Vagina (tissue), 2 donors: ENCODE results near the gene BLM.

ENCODE experiments used
- POLR2A ChIP-seq, 2 donors: fragments of 450-650 bp; IDR thresholded peaks; one replicate each; pipeline ENCODE4 v1.6.1; 2017; ENCODE audit warnings: antibody characterized with exemption in 2 of 2, mild to moderate bottlenecking in 2 of 2, moderate library complexity in 2 of 2
- POLR2AphosphoS5 ChIP-seq, 2 donors: sonication (generic); formaldehyde crosslinking; IDR thresholded peaks; one replicate each; pipeline ENCODE4 v1.9.0; 2017; ENCODE audit warnings: antibody characterized with exemption in 2 of 2, mild to moderate bottlenecking in 2 of 2, low read depth in 1 of 2; ENCODE audit not compliant: insufficient read depth in 1 of 2
- TF ChIP-seq, protein P1 (sequence below), 3 experiments: fragments of 450-650 bp in 2 of 3; fragments of 200-600 bp in 1 of 3; sonication (generic) in 1 of 3; IDR thresholded peaks; one replicate each; pipeline ENCODE4 v1.5.1; 2017 to 2019; ENCODE audit warnings: antibody characterized with exemption in 3 of 3, mild to moderate bottlenecking in 2 of 3, moderate library complexity in 2 of 3

GRCh38 chr15:90709278-90709677 is 7.9 kb upstream of the BLM start:
- TF ChIP-seq POLR2AphosphoS5 (IDR thresholded peaks at IDR 0.05; ENCODE audit: insufficient read depth in 1 of 2, low read depth in 1 of 2) (no peak), POLR2A (IDR thresholded peaks at IDR 0.05) (no peak)
- TF ChIP-seq, protein P1, sequence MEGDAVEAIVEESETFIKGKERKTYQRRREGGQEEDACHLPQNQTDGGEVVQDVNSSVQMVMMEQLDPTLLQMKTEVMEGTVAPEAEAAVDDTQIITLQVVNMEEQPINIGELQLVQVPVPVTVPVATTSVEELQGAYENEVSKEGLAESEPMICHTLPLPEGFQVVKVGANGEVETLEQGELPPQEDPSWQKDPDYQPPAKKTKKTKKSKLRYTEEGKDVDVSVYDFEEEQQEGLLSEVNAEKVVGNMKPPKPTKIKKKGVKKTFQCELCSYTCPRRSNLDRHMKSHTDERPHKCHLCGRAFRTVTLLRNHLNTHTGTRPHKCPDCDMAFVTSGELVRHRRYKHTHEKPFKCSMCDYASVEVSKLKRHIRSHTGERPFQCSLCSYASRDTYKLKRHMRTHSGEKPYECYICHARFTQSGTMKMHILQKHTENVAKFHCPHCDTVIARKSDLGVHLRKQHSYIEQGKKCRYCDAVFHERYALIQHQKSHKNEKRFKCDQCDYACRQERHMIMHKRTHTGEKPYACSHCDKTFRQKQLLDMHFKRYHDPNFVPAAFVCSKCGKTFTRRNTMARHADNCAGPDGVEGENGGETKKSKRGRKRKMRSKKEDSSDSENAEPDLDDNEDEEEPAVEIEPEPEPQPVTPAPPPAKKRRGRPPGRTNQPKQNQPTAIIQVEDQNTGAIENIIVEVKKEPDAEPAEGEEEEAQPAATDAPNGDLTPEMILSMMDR (IDR thresholded peaks at IDR 0.05) = no peak
